Measurements from ENCODE around the gene ETFBKMT.

GRCh38 chr12:31641509-31642090 lies 17.9 kb upstream of the ETFBKMT start:
- TF ChIP-seq, protein P1, sequence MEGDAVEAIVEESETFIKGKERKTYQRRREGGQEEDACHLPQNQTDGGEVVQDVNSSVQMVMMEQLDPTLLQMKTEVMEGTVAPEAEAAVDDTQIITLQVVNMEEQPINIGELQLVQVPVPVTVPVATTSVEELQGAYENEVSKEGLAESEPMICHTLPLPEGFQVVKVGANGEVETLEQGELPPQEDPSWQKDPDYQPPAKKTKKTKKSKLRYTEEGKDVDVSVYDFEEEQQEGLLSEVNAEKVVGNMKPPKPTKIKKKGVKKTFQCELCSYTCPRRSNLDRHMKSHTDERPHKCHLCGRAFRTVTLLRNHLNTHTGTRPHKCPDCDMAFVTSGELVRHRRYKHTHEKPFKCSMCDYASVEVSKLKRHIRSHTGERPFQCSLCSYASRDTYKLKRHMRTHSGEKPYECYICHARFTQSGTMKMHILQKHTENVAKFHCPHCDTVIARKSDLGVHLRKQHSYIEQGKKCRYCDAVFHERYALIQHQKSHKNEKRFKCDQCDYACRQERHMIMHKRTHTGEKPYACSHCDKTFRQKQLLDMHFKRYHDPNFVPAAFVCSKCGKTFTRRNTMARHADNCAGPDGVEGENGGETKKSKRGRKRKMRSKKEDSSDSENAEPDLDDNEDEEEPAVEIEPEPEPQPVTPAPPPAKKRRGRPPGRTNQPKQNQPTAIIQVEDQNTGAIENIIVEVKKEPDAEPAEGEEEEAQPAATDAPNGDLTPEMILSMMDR (conservative IDR thresholded peaks at IDR 0.05 in 1 of 2, IDR thresholded peaks at IDR 0.05 in 1 of 2; ENCODE audit: extremely low read depth in 1 of 2, insufficient read depth in 1 of 2, low read depth in 1 of 2, low read length in 2 of 2), result no peak
- no peak for TF ChIP-seq EZH2 (IDR thresholded peaks at IDR 0.05; ENCODE audit: borderline replicate concordance, low read length)

Measured in mammary epithelial cell (primary cell).